ENCODE results near the gene RPP25L.

- no peak for TF ChIP-seq CTCF (conservative IDR thresholded peaks at IDR 0.05 in 1 of 2, IDR thresholded peaks at IDR 0.05 in 1 of 2; ENCODE audit: low read depth in 1 of 2, low read length in 2 of 2)
- peak; percentile 100 for TF ChIP-seq EZH2 (IDR thresholded peaks at IDR 0.05; ENCODE audit: low read length, missing control alignments)
These were observed 16.1 kb upstream of the RPP25L start for GRCh38 chr9:34627716-34628655.

Measured in fibroblast of lung (primary cell).